A673 (cell line): ENCODE data around the gene DLK2.

ENCODE experiments used
- EZH2 ChIP-seq: fragments of 200-600 bp; sonication (generic); IDR thresholded peaks from 2 replicates; pipeline ENCODE4 v1.6.1; 2017; ENCODE audit warnings: borderline replicate concordance, low read depth, mild to moderate bottlenecking, mixed read lengths, antibody characterized with exemption, low read length; ENCODE audit not compliant: poor library complexity, severe bottlenecking
- TF ChIP-seq, protein P1 (sequence below): fragments of 300-800, 200-600 bp; sonication (generic); conservative IDR thresholded peaks from 2 replicates; pipeline ENCODE4 v1.5.1; 2017; ENCODE audit warnings: low read depth, mild to moderate bottlenecking, antibody characterized with exemption, low read length, moderate library complexity, mixed read lengths

DNA sequence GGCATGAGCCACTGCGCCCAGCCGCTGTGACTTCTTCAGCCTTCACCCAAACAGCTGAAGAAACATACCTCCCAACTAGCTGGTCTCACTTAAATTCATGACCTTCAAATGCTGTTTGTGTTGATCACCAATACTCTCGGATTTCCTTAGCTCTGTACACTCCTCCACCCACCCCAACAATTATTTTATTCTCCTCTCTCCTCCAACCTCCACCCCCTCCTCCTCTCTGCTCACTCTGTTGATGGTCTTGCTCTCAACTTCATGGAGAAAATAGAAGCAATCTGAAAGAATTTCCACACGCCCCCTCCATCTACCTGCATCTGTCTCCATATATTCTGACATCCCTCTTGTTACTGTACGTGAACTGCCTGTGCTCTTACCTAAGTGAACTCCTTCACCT lies 6.6 kb upstream of the DLK2 start:
- TF ChIP-seq, protein P1, sequence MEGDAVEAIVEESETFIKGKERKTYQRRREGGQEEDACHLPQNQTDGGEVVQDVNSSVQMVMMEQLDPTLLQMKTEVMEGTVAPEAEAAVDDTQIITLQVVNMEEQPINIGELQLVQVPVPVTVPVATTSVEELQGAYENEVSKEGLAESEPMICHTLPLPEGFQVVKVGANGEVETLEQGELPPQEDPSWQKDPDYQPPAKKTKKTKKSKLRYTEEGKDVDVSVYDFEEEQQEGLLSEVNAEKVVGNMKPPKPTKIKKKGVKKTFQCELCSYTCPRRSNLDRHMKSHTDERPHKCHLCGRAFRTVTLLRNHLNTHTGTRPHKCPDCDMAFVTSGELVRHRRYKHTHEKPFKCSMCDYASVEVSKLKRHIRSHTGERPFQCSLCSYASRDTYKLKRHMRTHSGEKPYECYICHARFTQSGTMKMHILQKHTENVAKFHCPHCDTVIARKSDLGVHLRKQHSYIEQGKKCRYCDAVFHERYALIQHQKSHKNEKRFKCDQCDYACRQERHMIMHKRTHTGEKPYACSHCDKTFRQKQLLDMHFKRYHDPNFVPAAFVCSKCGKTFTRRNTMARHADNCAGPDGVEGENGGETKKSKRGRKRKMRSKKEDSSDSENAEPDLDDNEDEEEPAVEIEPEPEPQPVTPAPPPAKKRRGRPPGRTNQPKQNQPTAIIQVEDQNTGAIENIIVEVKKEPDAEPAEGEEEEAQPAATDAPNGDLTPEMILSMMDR, result no peak
- TF ChIP-seq EZH2, result no peak
